ENCODE data around the gene TRNP1.

GRCh38 chr1:27009601-27010197 lies 16.2 kb downstream of the TRNP1 start:
- TF ChIP-seq CTCF (IDR thresholded peaks at IDR 0.05) (no peak), POLR2A (IDR thresholded peaks at IDR 0.05) (no peak)

Data from right lobe of liver (tissue), 4 donors.